BLaER1 (cell line): Measurements from ENCODE around the gene KRT12.

ENCODE experiments used
- H3K27ac ChIP-seq: shearing (Covaris generic); formaldehyde crosslinking; 2 replicates; pipeline ENCODE4 v1.8.1; 2022
- H3K27me3 ChIP-seq: shearing (Covaris generic); formaldehyde crosslinking; 2 replicates; pipeline ENCODE4 v1.8.1; 2022
- H3K36me3 ChIP-seq: shearing (Covaris generic); formaldehyde crosslinking; 2 replicates; pipeline ENCODE4 v1.8.1; 2022
- H3K4me1 ChIP-seq: shearing (Covaris generic); formaldehyde crosslinking; 2 replicates; pipeline ENCODE4 v1.8.1; 2022
- H3K4me2 ChIP-seq: shearing (Covaris generic); formaldehyde crosslinking; 2 replicates; pipeline ENCODE4 v1.8.1; 2022
- H3K4me3 ChIP-seq: shearing (Covaris generic); formaldehyde crosslinking; 2 replicates; pipeline ENCODE4 v1.8.1; 2022
- H3K9ac ChIP-seq: shearing (Covaris generic); formaldehyde crosslinking; 2 replicates; pipeline ENCODE4 v1.8.1; 2022
- H3K9me3 ChIP-seq: shearing (Covaris generic); formaldehyde crosslinking; 2 replicates; pipeline ENCODE4 v1.8.1; 2022
- H4K20me1 ChIP-seq: shearing (Covaris generic); formaldehyde crosslinking; 2 replicates; pipeline ENCODE4 v1.8.1; 2022
- Cebpa-rat ChIP-seq: shearing (Covaris generic); IDR thresholded peaks from 2 replicates; pipeline ENCODE4 v1.8.1; 2022

Gene KRT12

DNA sequence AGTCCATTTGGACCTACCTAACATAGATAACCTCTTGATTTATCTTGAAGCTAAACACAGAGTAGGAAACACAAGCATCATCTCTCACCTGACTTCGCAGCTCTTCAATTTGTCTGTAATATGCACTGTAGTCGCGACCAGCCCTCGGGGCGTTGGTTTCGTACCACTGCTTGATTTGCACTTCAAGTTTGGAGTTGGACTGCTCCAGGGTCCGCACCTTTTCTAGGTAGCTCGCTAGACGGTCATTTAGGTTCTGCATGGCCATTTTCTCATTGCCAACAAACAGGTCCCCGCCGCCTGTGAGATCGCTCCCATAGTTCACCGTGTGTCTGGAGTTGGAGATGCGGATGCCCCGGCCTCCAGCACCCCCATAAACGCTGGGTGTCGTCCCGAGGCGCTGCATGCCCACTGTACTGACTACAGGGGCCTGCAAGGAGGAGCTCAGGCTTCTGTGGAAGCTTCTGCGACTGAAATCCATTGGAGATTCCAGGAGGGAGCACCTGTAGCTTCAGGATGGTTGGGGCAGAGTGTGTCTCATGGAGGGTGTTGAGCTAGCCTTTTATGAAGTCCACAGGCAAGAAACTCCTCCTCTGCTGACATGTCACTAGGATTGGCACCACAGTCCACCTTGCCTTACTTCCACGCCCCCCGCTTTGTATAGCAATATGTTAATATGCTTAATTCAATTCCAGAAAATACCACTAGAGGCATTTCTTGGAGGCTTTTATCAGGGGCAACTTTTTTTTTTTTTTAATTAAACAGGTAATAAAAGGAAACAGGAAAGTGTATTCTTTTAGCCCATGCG lies 17.9 kb upstream of the KRT12 start, which contains the start of gene KRT20:
Gene KRT20 (minus strand): TSS at position 535 of the 805 bp plus-strand sequence. CDS start 57 bp downstream, at position 478.
- H3K36me3 ChIP-seq = no peaks in the 10 kb centered on the region
- no peaks in the 10 kb centered on the region for H3K9me3 ChIP-seq
- TF ChIP-seq Cebpa-rat = no peak
- peaks cover 15% of the 10 kb centered on the region for H3K4me1 ChIP-seq
- H4K20me1 ChIP-seq = no peaks in the 10 kb centered on the region
- H3K4me3 ChIP-seq = no peak within 1 kb of the TSS
- no peak within 1 kb of the TSS for H3K4me2 ChIP-seq
- H3K9ac ChIP-seq = no peak within 1 kb of the TSS
- H3K27ac ChIP-seq = no peak within 1 kb of the TSS
- no peaks in the 10 kb centered on the region for H3K27me3 ChIP-seq

DNA sequence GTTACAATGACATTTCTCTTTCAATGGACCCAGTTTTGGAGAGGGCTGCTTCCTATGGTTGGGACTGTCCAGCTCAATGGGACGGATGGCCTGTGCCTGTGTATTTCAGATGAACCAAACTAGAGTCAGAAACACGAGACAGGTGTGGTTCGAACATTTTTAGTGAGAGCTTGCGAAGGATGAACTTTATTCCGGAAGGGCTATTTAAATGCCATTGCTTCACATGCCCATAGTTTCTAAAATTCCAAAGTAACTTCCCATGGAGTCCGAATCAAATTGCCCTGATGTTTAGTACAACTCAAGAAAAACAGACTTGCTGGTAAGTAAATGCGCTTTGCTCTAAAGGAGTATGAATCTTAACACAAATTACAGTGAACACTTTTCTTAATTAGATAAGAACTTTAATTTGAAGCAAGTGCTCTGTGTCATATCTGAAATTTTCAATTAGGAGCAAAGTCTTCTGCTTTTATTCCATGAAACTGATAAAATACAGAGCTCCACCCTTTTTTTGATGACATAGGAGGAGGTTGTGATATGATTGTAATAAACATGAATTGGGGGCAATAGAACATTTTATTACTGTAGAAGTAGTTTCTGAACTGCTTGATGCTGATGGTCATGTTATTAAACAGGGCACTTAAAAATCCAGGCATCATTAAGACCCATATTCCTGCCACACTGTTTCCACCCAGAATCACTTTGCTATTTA lies 16.8 kb upstream of the KRT12 start:
- Histone ChIP-seq H3K9me3 (no peaks in the 10 kb centered on the region), H3K27ac (no peak overlapping the region), H3K4me2 (no peak overlapping the region), H3K4me3 (no peak overlapping the region), H3K27me3 (no peaks in the 10 kb centered on the region), H3K9ac (no peak overlapping the region), H3K36me3 (no peaks in the 10 kb centered on the region), H4K20me1 (no peaks in the 10 kb centered on the region), H3K4me1 (peaks cover 4% of the 10 kb centered on the region)
- TF ChIP-seq Cebpa-rat = no peak

DNA sequence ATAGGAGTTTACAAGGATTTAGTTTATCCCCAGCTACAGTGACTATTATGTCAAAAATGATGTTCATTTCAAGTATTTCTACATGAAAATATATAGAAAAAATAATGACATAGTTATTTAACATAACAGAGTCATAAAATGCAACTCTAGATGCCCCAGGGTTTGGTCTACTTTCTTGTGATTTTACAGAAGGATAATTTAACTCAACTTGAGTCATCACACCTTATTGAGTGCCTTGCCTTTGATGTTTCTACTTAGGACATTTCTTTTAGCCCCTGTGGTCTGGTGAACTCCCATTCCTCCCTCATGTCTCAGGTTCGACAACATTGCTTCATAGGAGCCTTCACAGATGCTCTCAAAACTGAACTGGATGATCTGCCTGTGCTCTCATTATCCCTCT lies 16.0 kb upstream of the KRT12 start:
- no peaks in the 10 kb centered on the region for H4K20me1 ChIP-seq
- no peak for TF ChIP-seq Cebpa-rat
- no peak overlapping the region for H3K27ac ChIP-seq
- no peak overlapping the region for H3K9ac ChIP-seq
- no peak overlapping the region for H3K4me3 ChIP-seq
- H3K36me3 ChIP-seq = no peaks in the 10 kb centered on the region
- H3K9me3 ChIP-seq = no peaks in the 10 kb centered on the region
- H3K4me2 ChIP-seq = no peak overlapping the region
- no peaks in the 10 kb centered on the region for H3K4me1 ChIP-seq
- no peaks in the 10 kb centered on the region for H3K27me3 ChIP-seq

DNA sequence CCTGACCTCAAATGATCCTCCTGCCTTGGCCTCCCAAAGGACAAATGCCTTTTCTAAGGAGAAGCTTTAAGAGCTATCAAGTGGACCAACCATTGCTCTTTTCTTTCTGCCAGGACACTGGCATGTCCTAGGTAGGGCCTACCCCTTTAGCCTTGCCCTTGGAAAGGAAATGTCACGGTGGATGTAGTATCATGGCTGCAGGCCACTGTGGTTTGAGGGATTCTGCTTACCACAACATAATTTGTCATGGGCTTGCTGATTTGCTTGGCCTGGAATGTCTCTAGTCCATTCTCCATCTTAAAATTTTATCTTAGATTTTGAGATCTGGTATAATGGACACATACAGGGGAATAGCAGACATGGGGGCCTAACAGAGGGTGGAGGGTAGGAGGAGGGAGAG lies 12.0 kb upstream of the KRT12 start:
- TF ChIP-seq Cebpa-rat = no peak
- H3K4me2 ChIP-seq = no peak overlapping the region
- no peaks in the 10 kb centered on the region for H3K36me3 ChIP-seq
- H3K9me3 ChIP-seq = no peaks in the 10 kb centered on the region
- no peak overlapping the region for H3K9ac ChIP-seq
- H3K27me3 ChIP-seq = no peaks in the 10 kb centered on the region
- no peak overlapping the region for H3K27ac ChIP-seq
- no peaks in the 10 kb centered on the region for H3K4me1 ChIP-seq
- no peaks in the 10 kb centered on the region for H4K20me1 ChIP-seq
- H3K4me3 ChIP-seq = no peak overlapping the region

DNA sequence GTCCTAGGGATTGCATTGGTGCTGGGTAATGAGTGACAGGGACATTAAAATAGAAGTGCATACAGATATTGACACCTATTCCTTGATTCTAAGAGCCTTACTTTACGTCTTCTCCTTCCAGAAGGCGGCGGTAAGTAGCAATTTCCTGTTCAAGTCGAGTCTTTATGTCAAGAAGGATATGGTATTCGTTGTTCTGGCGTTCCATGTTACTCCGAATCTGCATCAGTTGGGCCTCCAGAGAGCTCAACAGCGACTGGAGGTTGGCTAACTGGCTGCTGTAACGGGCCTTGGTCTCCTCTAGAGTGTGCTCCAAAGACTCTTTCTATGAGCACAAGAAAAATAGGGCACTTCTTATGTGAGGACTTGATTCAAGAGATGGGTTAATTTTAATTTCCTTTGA lies 11.0 kb upstream of the KRT12 start:
- Histone ChIP-seq H3K27me3 (no peaks in the 10 kb centered on the region), H3K4me2 (no peak overlapping the region), H3K4me3 (no peak overlapping the region), H3K4me1 (no peaks in the 10 kb centered on the region), H3K36me3 (no peaks in the 10 kb centered on the region), H3K9me3 (no peaks in the 10 kb centered on the region), H3K27ac (no peak overlapping the region), H4K20me1 (no peaks in the 10 kb centered on the region), H3K9ac (no peak overlapping the region)
- TF ChIP-seq Cebpa-rat = no peak

DNA sequence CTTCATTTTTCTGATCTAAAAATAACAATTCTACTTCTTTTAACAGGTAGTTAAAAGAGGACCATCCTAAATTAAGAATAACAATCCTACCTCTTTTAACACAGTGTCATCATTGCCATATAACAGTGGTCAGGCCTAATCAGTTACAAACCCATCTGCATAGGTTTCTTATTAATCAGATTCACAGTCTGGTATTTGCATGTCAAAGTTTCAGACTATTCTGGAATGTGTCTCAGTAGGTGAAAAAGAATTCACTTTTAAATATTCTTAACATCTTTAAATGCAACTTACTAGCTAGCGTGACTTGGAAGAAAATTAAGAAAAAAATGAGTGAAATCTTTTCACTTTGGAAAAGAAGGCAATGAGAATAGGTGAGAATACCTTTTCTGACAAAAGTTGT lies 6.8 kb upstream of the KRT12 start:
- TF ChIP-seq Cebpa-rat = no peak
- Histone ChIP-seq H3K36me3 (no peaks in the 10 kb centered on the region), H3K27ac (no peak overlapping the region), H3K9me3 (no peaks in the 10 kb centered on the region), H3K4me1 (no peaks in the 10 kb centered on the region), H3K9ac (no peak overlapping the region), H3K4me3 (no peak overlapping the region), H3K27me3 (no peaks in the 10 kb centered on the region), H4K20me1 (no peaks in the 10 kb centered on the region), H3K4me2 (no peak overlapping the region)

DNA sequence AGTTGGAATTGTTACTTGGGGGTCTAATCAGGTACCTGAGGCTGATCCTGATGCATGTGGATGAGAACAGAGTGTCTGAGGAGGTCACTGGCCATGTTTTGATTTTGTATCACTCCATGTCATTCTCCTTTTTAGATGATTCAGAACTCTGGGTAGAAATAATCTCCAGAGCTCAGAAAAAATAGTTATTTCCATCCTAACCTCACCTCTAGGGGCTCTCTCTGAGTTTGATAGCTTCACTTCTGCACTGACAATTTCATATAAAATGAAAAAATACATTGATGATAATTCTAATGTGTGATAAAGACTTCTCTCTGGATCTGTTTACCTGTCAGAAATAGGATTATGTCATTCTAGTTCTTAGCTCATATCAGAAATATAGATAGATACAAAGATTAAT lies 6.2 kb upstream of the KRT12 start:
- Histone ChIP-seq H3K9ac (no peak overlapping the region), H3K4me3 (no peak overlapping the region), H3K4me1 (no peaks in the 10 kb centered on the region), H3K4me2 (no peak overlapping the region), H4K20me1 (no peaks in the 10 kb centered on the region), H3K27ac (no peak overlapping the region), H3K36me3 (no peaks in the 10 kb centered on the region), H3K9me3 (no peaks in the 10 kb centered on the region), H3K27me3 (no peaks in the 10 kb centered on the region)
- TF ChIP-seq Cebpa-rat = no peak

DNA sequence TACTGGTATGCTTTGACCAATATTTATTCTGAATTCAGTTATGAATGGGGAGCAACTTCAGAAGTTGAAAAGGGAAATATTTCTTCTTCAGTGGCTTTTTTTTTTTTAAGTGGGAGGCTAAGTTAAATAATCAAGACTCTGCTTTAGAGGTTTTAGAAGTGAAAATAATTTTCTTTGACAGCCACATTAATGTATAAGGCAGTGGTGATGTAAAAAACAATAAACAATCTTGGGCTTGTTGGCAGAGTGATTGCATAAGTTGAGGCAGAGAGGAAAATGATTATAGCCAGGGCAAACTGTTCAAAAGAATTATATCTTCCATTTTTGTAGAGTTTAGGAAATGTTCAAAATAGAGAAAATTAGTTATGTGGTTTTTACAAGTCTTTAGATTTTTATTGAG lies 5.4 kb upstream of the KRT12 start:
- Histone ChIP-seq H3K27me3 (no peaks in the 10 kb centered on the region), H3K4me3 (no peak overlapping the region), H3K4me1 (no peaks in the 10 kb centered on the region), H3K9ac (no peak overlapping the region), H3K36me3 (no peaks in the 10 kb centered on the region), H3K27ac (no peak overlapping the region), H3K9me3 (no peaks in the 10 kb centered on the region), H3K4me2 (no peak overlapping the region), H4K20me1 (no peaks in the 10 kb centered on the region)
- no peak for TF ChIP-seq Cebpa-rat

DNA sequence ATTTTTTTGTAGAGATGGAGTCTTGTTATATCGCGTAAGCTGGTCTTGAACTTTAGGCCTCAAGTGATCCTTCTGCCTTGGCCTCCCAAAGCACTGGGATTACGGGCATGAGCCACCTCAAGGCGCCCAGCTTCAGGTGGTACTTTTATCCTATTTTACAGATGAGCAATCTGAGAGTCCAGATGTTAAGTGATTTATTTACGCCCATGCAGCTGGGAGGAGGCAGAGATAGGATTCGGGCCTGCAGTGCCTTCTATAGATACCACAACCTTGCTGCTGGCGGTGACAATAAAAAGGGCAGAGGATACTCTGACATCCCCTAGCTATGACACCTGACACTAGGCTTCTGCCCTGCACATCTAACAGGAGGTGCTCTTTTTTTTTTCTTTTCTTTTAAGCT lies 4.3 kb upstream of the KRT12 start:
- H3K36me3 ChIP-seq = no peaks in the 10 kb centered on the region
- no peak overlapping the region for H3K27ac ChIP-seq
- no peak for TF ChIP-seq Cebpa-rat
- no peaks in the 10 kb centered on the region for H3K9me3 ChIP-seq
- H3K4me1 ChIP-seq = no peaks in the 10 kb centered on the region
- H4K20me1 ChIP-seq = no peaks in the 10 kb centered on the region
- no peak overlapping the region for H3K9ac ChIP-seq
- H3K27me3 ChIP-seq = no peaks in the 10 kb centered on the region
- H3K4me2 ChIP-seq = no peak overlapping the region
- H3K4me3 ChIP-seq = no peak overlapping the region

DNA sequence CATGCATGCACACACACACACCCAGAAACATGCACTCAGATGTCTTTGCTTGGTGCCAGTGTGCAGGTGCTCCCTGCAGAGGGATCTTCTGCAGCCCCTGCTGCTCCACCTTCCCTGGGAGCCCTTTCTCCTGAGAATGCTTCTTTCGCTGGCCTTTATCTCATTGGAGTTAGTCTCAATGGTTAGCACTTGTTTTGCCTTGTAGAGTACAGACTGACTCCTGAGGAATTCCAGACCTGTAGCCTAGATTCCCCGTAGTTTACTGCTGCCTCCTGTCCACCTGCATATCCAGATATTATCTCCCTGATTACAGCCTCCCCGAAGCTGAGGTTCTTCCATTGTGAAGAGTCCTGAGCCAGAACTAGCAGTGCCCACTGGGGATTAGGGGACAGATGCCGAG lies 3.1 kb upstream of the KRT12 start:
- H3K4me2 ChIP-seq = no peak overlapping the region
- no peaks in the 10 kb centered on the region for H3K9me3 ChIP-seq
- H3K36me3 ChIP-seq = no peaks in the 10 kb centered on the region
- no peaks in the 10 kb centered on the region for H4K20me1 ChIP-seq
- no peaks in the 10 kb centered on the region for H3K27me3 ChIP-seq
- H3K4me3 ChIP-seq = no peak overlapping the region
- H3K4me1 ChIP-seq = no peaks in the 10 kb centered on the region
- no peak overlapping the region for H3K9ac ChIP-seq
- H3K27ac ChIP-seq = no peak overlapping the region
- no peak for TF ChIP-seq Cebpa-rat
